ENCODE data around the gene RNF220. TPM values are rescaled to one million over a fixed set of nuclear protein-coding genes. Genes with fewer than 3 reads are reported as not detected.
A peak's percentile ranks its signal among the peaks of the same experiment; 100 is the strongest.
"Not testable (repeated sequence)": the region's sequence is repeated elsewhere in the genome, so short reads cannot be mapped to it uniquely, and the experiment has no call there.

Gene RNF220
- total RNA-seq, 1 donor from 2014 or later: 89.5 TPM

GRCh38 chr1:44664730-44665370 lies 259.8 kb downstream of the RNF220 start:
- intact Hi-C loops (cut with micrococcal nuclease): no loop called here

GRCh38 chr1:44666719-44667118 lies 261.7 kb downstream of the RNF220 start:
- intact Hi-C loops (cut with micrococcal nuclease); H3K27ac Mint-ChIP-seq; H3K9me3 Mint-ChIP-seq; H3K36me3 Mint-ChIP-seq (ENCODE audit: low read depth); DNase-seq (ENCODE audit: low spot score); H3K27me3 Mint-ChIP-seq (ENCODE audit: low read depth); H3K4me3 Mint-ChIP-seq (ENCODE audit: low read depth): not testable (repeated sequence)
- H3K4me1 Mint-ChIP-seq (ENCODE audit: low read depth): peaks cover 16% of the 10 kb centered on the region

More at GRCh38 chr1:44664730-44665370, 259.8 kb downstream of the RNF220 start:
- no peak for DNase-seq (ENCODE audit: low spot score)
- H3K36me3 Mint-ChIP-seq (ENCODE audit: low read depth): no peaks in the 10 kb centered on the region
- peaks cover 16% of the 10 kb centered on the region for H3K4me1 Mint-ChIP-seq (ENCODE audit: low read depth)
- H3K4me3 Mint-ChIP-seq (ENCODE audit: low read depth): no peak overlapping the region
- no peaks in the 10 kb centered on the region for H3K27me3 Mint-ChIP-seq (ENCODE audit: low read depth)
- no peaks in the 10 kb centered on the region for H3K9me3 Mint-ChIP-seq
- H3K27ac Mint-ChIP-seq: peak overlapping the region; percentile 56

GRCh38 chr1:44670751-44671640 lies 265.9 kb downstream of the RNF220 start:
- H3K36me3 Mint-ChIP-seq (ENCODE audit: low read depth): no peaks in the 10 kb centered on the region
- H3K27me3 Mint-ChIP-seq (ENCODE audit: low read depth): no peaks in the 10 kb centered on the region
- peaks cover 30% of the 10 kb centered on the region for H3K4me1 Mint-ChIP-seq (ENCODE audit: low read depth)
- intact Hi-C loops (cut with micrococcal nuclease): loop anchor here (5.0 kb wide), 1 partner anchor 136 kb away; the partner anchor contains the start of genes BTBD19 and DYNLT4
- H3K4me3 Mint-ChIP-seq (ENCODE audit: low read depth): no peak overlapping the region
- no peaks in the 10 kb centered on the region for H3K9me3 Mint-ChIP-seq
- H3K27ac Mint-ChIP-seq: no peak overlapping the region
- DNase-seq (ENCODE audit: low spot score): no peak

- Mint-ChIP-seq H3K4me3 (ENCODE audit: low read depth) (peak overlapping the region; percentile 50), H3K27ac (peak overlapping the region; percentile 48)
These were observed 267.4 kb downstream of the RNF220 start for GRCh38 chr1:44672254-44672955.

GRCh38 chr1:44672961-44673674 lies 268.1 kb downstream of the RNF220 start:
- no peak for DNase-seq (ENCODE audit: low spot score)
- Mint-ChIP-seq H3K27me3 (ENCODE audit: low read depth) (no peaks in the 10 kb centered on the region), H3K36me3 (ENCODE audit: low read depth) (no peaks in the 10 kb centered on the region), H3K27ac (no peak overlapping the region), H3K4me1 (ENCODE audit: low read depth) (peaks cover 26% of the 10 kb centered on the region), H3K9me3 (no peaks in the 10 kb centered on the region), H3K4me3 (ENCODE audit: low read depth) (peak overlapping the region; percentile 80)
- intact Hi-C loops (cut with micrococcal nuclease): loop anchor here (5.0 kb wide), 1 partner anchor 134 kb away; the partner anchor contains the start of genes BTBD19 and DYNLT4

More at GRCh38 chr1:44672254-44672955, 267.4 kb downstream of the RNF220 start:
- intact Hi-C loops (cut with micrococcal nuclease): loop anchor here (5.0 kb wide), 1 partner anchor 135 kb away; the partner anchor contains the start of genes BTBD19 and DYNLT4
- no peaks in the 10 kb centered on the region for H3K27me3 Mint-ChIP-seq (ENCODE audit: low read depth)
- no peaks in the 10 kb centered on the region for H3K9me3 Mint-ChIP-seq
- peaks cover 26% of the 10 kb centered on the region for H3K4me1 Mint-ChIP-seq (ENCODE audit: low read depth)
- no peaks in the 10 kb centered on the region for H3K36me3 Mint-ChIP-seq (ENCODE audit: low read depth)
- DNase-seq (ENCODE audit: low spot score): no peak

- H3K4me3 Mint-ChIP-seq (ENCODE audit: low read depth): peak overlapping the region; percentile 80
- H3K4me1 Mint-ChIP-seq (ENCODE audit: low read depth): peaks cover 26% of the 10 kb centered on the region
- H3K36me3 Mint-ChIP-seq (ENCODE audit: low read depth): no peaks in the 10 kb centered on the region
- peak overlapping the region; percentile 17 for H3K27ac Mint-ChIP-seq
- H3K9me3 Mint-ChIP-seq: no peaks in the 10 kb centered on the region
- DNase-seq (ENCODE audit: low spot score): no peak
- H3K27me3 Mint-ChIP-seq (ENCODE audit: low read depth): no peaks in the 10 kb centered on the region
- intact Hi-C loops (cut with micrococcal nuclease): loop anchor here (1.0 to 5.0 kb wide), 3 partner anchors 41 to 134 kb away; partner anchors contain the start of genes BTBD19, DYNLT4 and RNU5D-1
These were observed 268.6 kb downstream of the RNF220 start for GRCh38 chr1:44673675-44674112.

- peaks cover 26% of the 10 kb centered on the region for H3K4me1 Mint-ChIP-seq (ENCODE audit: low read depth)
- peak; percentile 98 for DNase-seq (ENCODE audit: low spot score)
- H3K36me3 Mint-ChIP-seq (ENCODE audit: low read depth): no peaks in the 10 kb centered on the region
- peak within 1 kb of the TSS; percentile 86 for H3K27ac Mint-ChIP-seq
- peak within 1 kb of the TSS; percentile 80 for H3K4me3 Mint-ChIP-seq (ENCODE audit: low read depth)
- intact Hi-C loops (cut with micrococcal nuclease): loop anchor here (1.0 to 5.0 kb wide), 3 partner anchors 42 to 133 kb away; partner anchors contain the start of genes BTBD19, DYNLT4 and RNU5D-1
- no peaks in the 10 kb centered on the region for H3K9me3 Mint-ChIP-seq
- no peaks in the 10 kb centered on the region for H3K27me3 Mint-ChIP-seq (ENCODE audit: low read depth)
These were observed 269.3 kb downstream of the RNF220 start, which contains the start of the genes ARMH1 and TMEM53 for GRCh38 chr1:44674113-44675000. Gene ARMH1, plus strand, starts transcription at chr1:44674714. Its CDS starts 14,984 bp downstream, at chr1:44689698. Gene TMEM53, minus strand, starts transcription at chr1:44674481. Its CDS starts 90 bp downstream, at chr1:44674391.

- no peaks in the 10 kb centered on the region for H3K9me3 Mint-ChIP-seq
- peak overlapping the region; percentile 80 for H3K4me3 Mint-ChIP-seq (ENCODE audit: low read depth)
- H3K4me1 Mint-ChIP-seq (ENCODE audit: low read depth): peaks cover 26% of the 10 kb centered on the region
- peak overlapping the region; percentile 86 for H3K27ac Mint-ChIP-seq
- no peaks in the 10 kb centered on the region for H3K27me3 Mint-ChIP-seq (ENCODE audit: low read depth)
- no peaks in the 10 kb centered on the region for H3K36me3 Mint-ChIP-seq (ENCODE audit: low read depth)
- intact Hi-C loops (cut with micrococcal nuclease): loop anchor here (2.0 kb wide), 1 partner anchor 56 kb away; the partner anchor contains the start of gene RNU5D-1
- no peak for DNase-seq (ENCODE audit: low spot score)
These were observed 270.1 kb downstream of the RNF220 start for GRCh38 chr1:44675186-44675585.

- H3K36me3 Mint-ChIP-seq (ENCODE audit: low read depth): no peaks in the 10 kb centered on the region
- intact Hi-C loops (cut with micrococcal nuclease): no loop called here
- H3K4me1 Mint-ChIP-seq (ENCODE audit: low read depth): peaks cover 26% of the 10 kb centered on the region
- no peaks in the 10 kb centered on the region for H3K9me3 Mint-ChIP-seq
- H3K27me3 Mint-ChIP-seq (ENCODE audit: low read depth): no peaks in the 10 kb centered on the region
- H3K27ac Mint-ChIP-seq: no peak overlapping the region
- no peak for DNase-seq (ENCODE audit: low spot score)
- H3K4me3 Mint-ChIP-seq (ENCODE audit: low read depth): no peak overlapping the region
These were observed 271.6 kb downstream of the RNF220 start for GRCh38 chr1:44676484-44677200.

GRCh38 chr1:44677201-44677766 lies 272.2 kb downstream of the RNF220 start:
- Mint-ChIP-seq H3K4me3 (ENCODE audit: low read depth) (no peak overlapping the region), H3K4me1 (ENCODE audit: low read depth) (peaks cover 21% of the 10 kb centered on the region), H3K27me3 (ENCODE audit: low read depth) (no peaks in the 10 kb centered on the region), H3K9me3 (no peaks in the 10 kb centered on the region), H3K27ac (no peak overlapping the region), H3K36me3 (ENCODE audit: low read depth) (no peaks in the 10 kb centered on the region)
- intact Hi-C loops (cut with micrococcal nuclease): no loop called here
- DNase-seq (ENCODE audit: low spot score): no peak
